ENCODE results near the gene SERPINI1. TPM values are rescaled to one million over a fixed set of nuclear protein-coding genes. Genes with fewer than 3 reads are reported as not detected.

Gene SERPINI1
- total and polyA plus RNA-seq, 2 of the 8 experiments (the other 6 are each of a cell fraction or from before 2014, with no cell fraction given): 5.3 to 9.9 TPM

- H2BK120ac ChIP-seq (replicated peaks; ENCODE audit: low read depth, low read length): no peak overlapping the region
- H2BK5ac ChIP-seq (ENCODE audit: low read depth, low read length): no peak overlapping the region
- DNase-seq (ENCODE audit: low read depth in 1 of 2, low spot score in 2 of 2) (no peak), FAIRE-seq (no peak)
- no peaks in the 10 kb centered on the region for H3K9me3 ChIP-seq (ENCODE audit: insufficient read depth in 2 of 2, low read depth in 1 of 2, low read length in 1 of 2)
- H3K9ac ChIP-seq (replicated peaks in 1 of 4; ENCODE audit: extremely low read depth in 1 of 4, low read depth in 3 of 4, low read length in 3 of 4): no peak overlapping the region
- H3K4me1 ChIP-seq (replicated peaks in 1 of 4; ENCODE audit: control insufficient read depth in 3 of 4, insufficient read depth in 4 of 4, low read length in 3 of 4): no peaks in the 10 kb centered on the region
- H2AK5ac ChIP-seq (ENCODE audit: low read depth, low read length): no peak overlapping the region
- no peaks in the 10 kb centered on the region for H3K36me3 ChIP-seq (ENCODE audit: control insufficient read depth in 2 of 4, insufficient read depth in 4 of 4, low read length in 3 of 4)
- ChIA-PET CTCF (ENCODE audit: partially characterized antibody) (no interaction called here), POLR2A (ENCODE audit: partially characterized antibody) (no interaction called here)
- no peak for TF ChIP-seq NRF1 (IDR thresholded peaks at IDR 0.05; ENCODE audit: low read depth, low read length)
- no peak for TF ChIP-seq HDAC6 (IDR thresholded peaks at IDR 0.05; ENCODE audit: low read depth, low read length)
- no peak for TF ChIP-seq BCL11A (IDR thresholded peaks at IDR 0.05; ENCODE audit: low read depth in 2 of 2, low read length in 2 of 2)
- TF ChIP-seq SUZ12 (IDR thresholded peaks at IDR 0.05; ENCODE audit: low read length): no peak
- no peak for TF ChIP-seq CBX5 (IDR thresholded peaks at IDR 0.05; ENCODE audit: low read depth, low read length)
- TF ChIP-seq RAD21 (IDR thresholded peaks at IDR 0.05 in 1 of 2, conservative IDR thresholded peaks at IDR 0.05 in 1 of 2; ENCODE audit: low read depth in 2 of 2, low read length in 2 of 2): no peak
- TF ChIP-seq EGR1 (IDR thresholded peaks at IDR 0.05; ENCODE audit: borderline replicate concordance, low read depth, low read length): no peak
- no peak for TF ChIP-seq CREB1 (IDR thresholded peaks at IDR 0.05)
- no peak overlapping the region for H3K4ac ChIP-seq (replicated peaks; ENCODE audit: insufficient read length, low read depth, low read length)
- H3K23me2 ChIP-seq (ENCODE audit: low read depth, low read length): no peaks in the 10 kb centered on the region
- H3K18ac ChIP-seq (ENCODE audit: extremely low read depth, low read length): no peak overlapping the region
- H3K27me3 ChIP-seq (replicated peaks in 1 of 4; ENCODE audit: control insufficient read depth in 3 of 4, extremely low read depth in 1 of 4, insufficient read depth in 3 of 4, low read length in 3 of 4): no peaks in the 10 kb centered on the region
- no peak overlapping the region for H2BK15ac ChIP-seq (ENCODE audit: low read length)
- H3K79me2 ChIP-seq (ENCODE audit: control insufficient read depth in 1 of 2, insufficient read depth in 2 of 2, low read length in 2 of 2): no peaks in the 10 kb centered on the region
- H4K20me1 ChIP-seq (replicated peaks in 1 of 2; ENCODE audit: control insufficient read depth in 1 of 2, insufficient read depth in 2 of 2, low read length in 2 of 2): no peaks in the 10 kb centered on the region
- H2BK12ac ChIP-seq (ENCODE audit: low read depth, low read length): no peak overlapping the region
- H3K23ac ChIP-seq (ENCODE audit: insufficient read length): no peak overlapping the region
- H3K4me2 ChIP-seq (ENCODE audit: insufficient read depth in 1 of 2, low read depth in 2 of 2, low read length in 2 of 2): no peak overlapping the region
- H2AFZ ChIP-seq (ENCODE audit: low read length): no peak overlapping the region
- no peak overlapping the region for H4K91ac ChIP-seq (replicated peaks; ENCODE audit: insufficient read length, low read length)
- H3K4me3 ChIP-seq (ENCODE audit: extremely low read depth in 1 of 4, insufficient read depth in 2 of 4, low read depth in 3 of 4, low read length in 4 of 4): no peak overlapping the region
- H4K5ac ChIP-seq (ENCODE audit: insufficient read length, low read depth, low read length): no peak overlapping the region
- H3K79me1 ChIP-seq (ENCODE audit: low read depth, low read length): no peaks in the 10 kb centered on the region
- H2BK20ac ChIP-seq (ENCODE audit: low read length): no peak overlapping the region
- no peak overlapping the region for H3K56ac ChIP-seq (replicated peaks; ENCODE audit: insufficient read length, low read depth, low read length)
- H3K27ac ChIP-seq (ENCODE audit: low read depth, low read length): no peak overlapping the region
- no peak overlapping the region for H4K8ac ChIP-seq (ENCODE audit: extremely low read depth, insufficient read depth, low read length)
- H3K14ac ChIP-seq (ENCODE audit: insufficient read length): no peak overlapping the region
Observed at GRCh38 chr3:167844528-167844927, 109.0 kb downstream of the SERPINI1 start.

Data from H1 (cell line).